NB4 (cell line): ENCODE results near the gene COBL.

Source experiments
- MYC ChIP-seq: IDR thresholded peaks from 2 replicates; pipeline ENCODE4 v1.6.1; 2011; ENCODE audit warnings: low read depth, low read length
- POLR2A ChIP-seq: IDR thresholded peaks from 2 replicates; pipeline ENCODE4 v1.6.1; 2011; ENCODE audit warnings: mild to moderate bottlenecking; ENCODE audit not compliant: insufficient read length; ENCODE audit errors: extremely low read depth
- TF ChIP-seq, protein P1 (sequence below): IDR thresholded peaks from one replicate; pipeline ENCODE4 v1.5.1; 2012; ENCODE audit warnings: low read depth, low read length
- TF ChIP-seq, protein P2 (sequence below): IDR thresholded peaks from 2 replicates; pipeline ENCODE4 v1.6.1; 2011; ENCODE audit warnings: low read depth, low read length

DNA sequence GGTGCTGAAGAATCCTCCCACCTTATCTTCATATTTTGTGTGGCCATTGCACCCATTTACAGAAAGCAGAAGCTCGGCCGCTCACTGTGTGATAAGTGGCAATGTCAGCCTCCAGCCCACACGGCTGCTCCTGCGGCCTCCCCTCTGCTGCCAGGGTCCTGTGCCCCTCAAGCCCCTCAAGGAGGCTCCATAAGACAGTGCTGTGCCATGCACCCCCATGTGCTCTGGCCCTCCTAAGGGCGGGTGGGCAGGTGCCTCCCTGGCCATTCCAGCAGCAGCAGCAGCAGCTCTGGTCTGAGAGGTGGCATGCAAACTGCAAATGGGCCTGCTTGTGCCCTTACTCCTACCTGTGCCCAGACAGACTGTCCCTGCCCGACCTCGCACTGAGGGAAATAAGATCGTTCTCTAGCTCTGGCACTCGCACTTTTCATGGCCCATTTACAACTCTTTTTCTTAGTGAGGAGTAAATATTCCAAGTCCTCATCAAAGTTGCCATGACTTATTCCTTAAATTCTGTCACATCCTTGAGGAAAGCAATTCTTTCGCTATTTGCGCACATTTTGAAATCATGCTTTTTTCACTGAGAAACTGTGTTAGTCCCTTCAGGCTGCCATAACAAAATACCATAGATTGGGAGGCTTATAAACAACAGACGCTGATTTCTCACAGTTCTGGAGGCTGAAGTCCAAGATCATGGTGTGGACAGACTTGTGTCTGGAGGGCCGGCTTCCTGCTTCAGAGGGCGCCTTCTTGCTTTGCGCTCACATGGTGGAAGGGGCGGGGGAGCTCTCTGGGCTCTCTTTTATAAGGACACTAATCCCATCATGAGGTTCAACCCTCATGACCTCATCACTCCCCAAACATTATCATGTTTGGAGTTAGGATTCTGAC, 187.8 kb downstream of the COBL start:
- TF ChIP-seq, protein P1, sequence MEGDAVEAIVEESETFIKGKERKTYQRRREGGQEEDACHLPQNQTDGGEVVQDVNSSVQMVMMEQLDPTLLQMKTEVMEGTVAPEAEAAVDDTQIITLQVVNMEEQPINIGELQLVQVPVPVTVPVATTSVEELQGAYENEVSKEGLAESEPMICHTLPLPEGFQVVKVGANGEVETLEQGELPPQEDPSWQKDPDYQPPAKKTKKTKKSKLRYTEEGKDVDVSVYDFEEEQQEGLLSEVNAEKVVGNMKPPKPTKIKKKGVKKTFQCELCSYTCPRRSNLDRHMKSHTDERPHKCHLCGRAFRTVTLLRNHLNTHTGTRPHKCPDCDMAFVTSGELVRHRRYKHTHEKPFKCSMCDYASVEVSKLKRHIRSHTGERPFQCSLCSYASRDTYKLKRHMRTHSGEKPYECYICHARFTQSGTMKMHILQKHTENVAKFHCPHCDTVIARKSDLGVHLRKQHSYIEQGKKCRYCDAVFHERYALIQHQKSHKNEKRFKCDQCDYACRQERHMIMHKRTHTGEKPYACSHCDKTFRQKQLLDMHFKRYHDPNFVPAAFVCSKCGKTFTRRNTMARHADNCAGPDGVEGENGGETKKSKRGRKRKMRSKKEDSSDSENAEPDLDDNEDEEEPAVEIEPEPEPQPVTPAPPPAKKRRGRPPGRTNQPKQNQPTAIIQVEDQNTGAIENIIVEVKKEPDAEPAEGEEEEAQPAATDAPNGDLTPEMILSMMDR, result no peak
- TF ChIP-seq POLR2A, result no peak
- TF ChIP-seq, protein P2, sequence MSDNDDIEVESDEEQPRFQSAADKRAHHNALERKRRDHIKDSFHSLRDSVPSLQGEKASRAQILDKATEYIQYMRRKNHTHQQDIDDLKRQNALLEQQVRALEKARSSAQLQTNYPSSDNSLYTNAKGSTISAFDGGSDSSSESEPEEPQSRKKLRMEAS, result no peak
- TF ChIP-seq MYC, result no peak
